Measurements from ENCODE around the gene OLFM3.

OLFM3 gene

DNA sequence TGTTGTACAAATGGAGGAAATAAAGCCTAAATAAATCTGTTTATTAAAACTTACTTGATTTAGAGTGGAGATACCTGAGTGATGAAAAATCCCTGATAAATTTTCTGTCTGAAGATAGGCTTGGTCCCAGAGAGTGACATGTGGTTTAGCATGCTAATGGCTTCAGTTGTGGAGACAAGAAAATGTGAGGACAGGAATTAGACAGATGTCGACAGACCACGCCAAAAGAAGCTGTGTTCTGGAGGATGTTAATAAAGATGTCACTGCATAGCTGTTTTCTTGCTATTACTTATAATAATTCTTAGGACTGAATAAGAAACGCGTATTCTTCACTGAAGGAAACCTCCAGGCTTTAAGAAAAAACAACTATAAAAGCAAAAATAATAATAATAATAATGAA is 154.9 kb downstream of the OLFM3 start:
- no peak for DNase-seq

DNA sequence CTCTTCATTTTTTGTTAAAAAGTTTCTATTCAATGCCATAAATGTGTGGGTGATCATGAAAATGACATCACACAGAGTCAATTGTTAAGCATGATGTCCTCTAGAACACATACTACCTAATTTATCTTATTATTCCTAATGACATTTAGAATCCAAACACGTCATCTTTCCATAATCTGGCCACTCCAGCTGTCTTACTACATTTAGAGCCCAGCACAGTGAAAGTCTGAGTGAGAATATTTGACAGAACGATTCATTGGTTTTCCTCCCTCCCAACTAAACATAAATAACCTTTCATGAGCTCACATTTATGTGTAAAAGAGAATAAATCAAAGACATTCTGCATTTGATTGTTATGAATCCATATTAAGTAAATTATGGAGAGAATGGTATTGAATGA is 160.7 kb downstream of the OLFM3 start:
- no peak for DNase-seq

GRCh38 chr1:101833312-101833711 is 163.4 kb downstream of the OLFM3 start:
- no peak for DNase-seq

GRCh38 chr1:101826416-101826815 is 170.3 kb downstream of the OLFM3 start:
- DNase-seq, result no peak

GRCh38 chr1:101820071-101820470 is 176.7 kb downstream of the OLFM3 start:
- no peak for DNase-seq

GRCh38 chr1:101816262-101816661 is 180.5 kb downstream of the OLFM3 start:
- no peak for DNase-seq

- no peak for DNase-seq
These were observed 198.3 kb downstream of the OLFM3 start for GRCh38 chr1:101798417-101798816.

DNA sequence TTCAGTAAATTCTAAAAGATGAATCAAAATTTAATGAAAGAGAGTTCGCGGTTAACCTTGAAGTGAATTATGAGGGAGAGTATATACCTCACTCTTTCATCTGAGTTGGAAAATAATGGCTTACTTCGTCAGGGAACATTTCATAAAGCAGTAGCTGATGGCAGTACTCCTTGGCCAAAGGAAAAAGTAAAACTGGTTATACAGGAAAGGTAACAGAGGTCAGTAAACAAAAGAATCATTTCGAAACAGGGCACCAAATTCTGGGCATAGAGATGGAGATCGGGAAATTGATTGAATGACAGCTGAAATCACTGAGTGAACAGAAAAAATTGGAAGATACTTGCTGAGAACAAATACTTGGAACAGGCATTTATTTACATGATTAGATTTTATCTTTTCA is 199.0 kb downstream of the OLFM3 start:
- DNase-seq, result no peak

GRCh38 chr1:101781201-101781831 is 215.4 kb downstream of the OLFM3 start:
- DNase-seq, result no peak

DNA sequence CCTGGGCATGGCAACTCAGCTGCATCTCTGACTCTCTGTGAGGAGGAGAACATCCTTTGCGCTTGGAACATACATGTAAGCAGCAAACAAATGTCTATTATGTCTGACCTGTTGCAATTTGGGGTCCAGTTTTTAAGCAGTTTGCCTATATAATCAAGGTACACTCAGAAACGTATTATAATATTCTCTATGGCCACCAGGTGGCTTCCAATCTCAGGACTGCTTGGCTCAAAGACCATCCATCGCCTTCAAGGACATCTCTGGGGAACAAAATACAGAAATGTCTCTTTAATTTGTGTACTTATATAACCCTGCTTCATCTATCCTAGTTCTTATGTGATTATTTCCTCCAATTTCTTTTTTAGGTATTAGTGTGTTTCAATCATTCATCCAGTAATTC is 227.2 kb downstream of the OLFM3 start:
- DNase-seq, result no peak

GRCh38 chr1:101757985-101758384 is 238.7 kb downstream of the OLFM3 start:
- DNase-seq, result no peak

GRCh38 chr1:101756411-101756810 is 240.3 kb downstream of the OLFM3 start:
- no peak for DNase-seq

Measured in activated CD4-positive, CD25-positive, alpha-beta regulatory T cell (primary cell).